Activated T-cell treated with anti-CD3 and anti-CD28 coated beads, Interleukin-2, amount 50 U/mL, for 4 hours (primary cell): ENCODE results near the gene LCA5. TPM values are rescaled to one million over a fixed set of nuclear protein-coding genes. Genes with fewer than 3 reads are reported as not detected.
"Not testable (repeated sequence)": the region's sequence is repeated elsewhere in the genome, so short reads cannot be mapped to it uniquely, and the experiment has no call there.

Experiments
- ATAC-seq, 2 donors: fragments of 200-7000 bp; cut with Tn5 transposase; one replicate each; pipeline ENCODE4 v1.10.0; 2021
- DNase-seq: peaks from one replicate; pipeline ENCODE4 v3.0.0-alpha.2; 2020
- H3K27me3 Mint-ChIP-seq: one replicate; pipeline ENCODE4 v1.8.0; 2021; ENCODE audit warnings: low read depth, mixed read lengths
- H3K36me3 Mint-ChIP-seq: one replicate; pipeline ENCODE4 v1.8.0; 2022; ENCODE audit warnings: mixed read lengths; ENCODE audit not compliant: insufficient read depth
- H3K4me1 Mint-ChIP-seq: one replicate; pipeline ENCODE4 v1.8.0; 2021; ENCODE audit warnings: low read depth, mixed read lengths
- H3K4me3 Mint-ChIP-seq: one replicate; pipeline ENCODE4 v1.8.0; 2021; ENCODE audit warnings: mild to moderate bottlenecking, moderate library complexity, mixed read lengths
- H3K9me3 Mint-ChIP-seq: one replicate; pipeline ENCODE4 v1.8.0; 2021; ENCODE audit warnings: mixed read lengths
- total RNA-seq, 3 donors: library from RNA; stranded (reverse); gene quantifications; one replicate each; pipeline ENCODE4 v1.2.1, GENCODE V29; 2021

Gene LCA5
- total RNA-seq, 3 donors from 2014 or later = 0.11 to 0.21 (median 0.18) TPM

DNA sequence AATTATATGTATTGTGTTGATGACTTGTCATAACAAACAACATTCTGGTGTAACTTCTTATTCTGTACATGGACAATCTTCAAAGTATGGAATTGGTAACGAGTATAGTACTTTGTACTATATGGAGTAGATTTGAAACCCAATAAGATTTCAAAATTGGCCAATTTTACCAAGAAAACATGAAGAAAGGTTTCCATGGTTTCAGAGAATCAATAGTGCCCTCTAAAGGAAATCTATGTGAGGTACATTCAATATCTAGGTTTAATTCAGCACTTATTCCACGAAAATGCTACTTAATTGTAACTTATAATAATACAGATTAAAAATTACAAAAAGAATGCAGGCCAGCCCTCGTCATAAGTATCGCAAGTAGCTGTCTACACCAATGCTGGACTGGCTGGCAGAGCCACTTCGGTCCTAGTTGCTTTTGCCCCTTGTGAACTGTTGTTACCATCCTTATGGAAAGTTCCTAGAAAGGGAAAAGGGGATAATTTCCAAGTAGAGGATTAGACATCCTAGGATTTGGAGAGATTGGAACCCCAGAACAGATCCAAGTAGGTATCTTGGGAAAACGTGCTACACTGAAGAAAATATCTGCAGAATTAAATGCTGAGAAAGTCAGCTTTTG lies 70.9 kb downstream of the LCA5 start:
- no peak overlapping the region for H3K4me3 Mint-ChIP-seq
- no peaks in the 10 kb centered on the region for H3K36me3 Mint-ChIP-seq
- no peaks in the 10 kb centered on the region for H3K9me3 Mint-ChIP-seq
- H3K27me3 Mint-ChIP-seq = peaks cover 12% of the 10 kb centered on the region
- ATAC-seq = no peak
- H3K4me1 Mint-ChIP-seq = no peaks in the 10 kb centered on the region
- DNase-seq = no peak

DNA sequence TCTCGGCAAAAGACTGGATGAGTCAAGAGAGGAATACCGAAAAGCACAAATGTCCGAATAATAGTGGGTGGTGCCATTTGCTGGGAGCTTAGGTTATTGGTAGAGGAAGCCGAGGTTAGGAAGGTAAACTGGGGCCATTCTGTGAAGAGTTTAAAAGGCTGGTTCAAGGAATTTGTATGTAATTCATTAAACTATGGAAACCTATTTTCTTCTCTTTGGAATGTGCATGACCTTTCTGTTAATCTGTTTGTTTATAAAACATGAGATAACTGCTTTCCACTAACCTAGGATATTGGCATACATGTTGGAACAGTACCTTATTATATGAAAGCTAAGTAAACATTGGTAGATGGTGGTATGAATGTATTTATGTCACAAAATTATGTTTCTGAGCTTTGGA lies 71.8 kb downstream of the LCA5 start:
- H3K4me1 Mint-ChIP-seq = no peaks in the 10 kb centered on the region
- H3K4me3 Mint-ChIP-seq = no peak overlapping the region
- ATAC-seq (no peak), DNase-seq (no peak)
- peaks cover 19% of the 10 kb centered on the region for H3K27me3 Mint-ChIP-seq
- no peaks in the 10 kb centered on the region for H3K36me3 Mint-ChIP-seq
- no peaks in the 10 kb centered on the region for H3K9me3 Mint-ChIP-seq

DNA sequence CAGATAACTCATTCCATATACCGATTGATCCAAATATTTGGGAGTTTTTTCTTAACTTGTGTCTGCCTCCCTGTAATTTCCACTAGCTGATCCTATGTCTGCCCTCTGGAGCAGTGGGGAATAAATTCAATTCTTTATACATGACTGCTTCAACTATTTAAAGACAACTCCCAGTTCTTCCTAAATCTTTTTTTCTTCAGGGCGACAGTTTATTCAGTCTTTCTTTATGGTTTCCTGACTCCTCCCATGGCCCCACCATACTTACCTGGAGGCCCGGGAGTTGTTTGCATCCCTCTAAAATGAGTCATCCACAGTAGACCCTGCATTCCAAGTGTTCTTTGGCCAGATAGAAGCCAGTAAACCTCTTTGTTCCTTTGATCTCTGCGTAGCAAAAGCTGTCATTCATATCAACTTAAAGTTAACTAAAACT lies 73.6 kb downstream of the LCA5 start:
- ATAC-seq (no peak), DNase-seq (no peak)
- Mint-ChIP-seq H3K4me3 (no peak overlapping the region), H3K27me3 (peaks cover 17% of the 10 kb centered on the region), H3K9me3 (no peaks in the 10 kb centered on the region), H3K36me3 (no peaks in the 10 kb centered on the region), H3K4me1 (no peaks in the 10 kb centered on the region)

DNA sequence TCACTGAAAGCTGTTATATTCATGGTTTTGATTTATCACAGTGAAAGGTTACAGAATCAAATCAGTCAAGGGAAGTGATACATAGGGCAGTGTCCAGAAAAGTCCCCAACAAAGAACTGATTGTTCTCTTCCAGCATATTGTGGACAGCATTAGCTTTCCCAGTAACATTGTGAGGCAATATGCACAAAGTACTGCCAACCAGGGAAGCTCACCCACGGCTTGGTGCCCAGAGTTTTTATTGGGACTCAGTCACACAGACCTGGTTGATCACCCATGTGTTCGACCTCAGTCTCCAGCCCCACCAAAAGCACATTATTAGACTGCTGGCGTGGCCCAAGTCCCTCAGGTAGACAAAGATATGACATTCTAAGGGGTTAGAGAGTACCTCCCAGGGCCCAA lies 76.0 kb downstream of the LCA5 start:
- DNase-seq = no peak
- H3K4me3 Mint-ChIP-seq = no peak overlapping the region
- no peak for ATAC-seq
- no peaks in the 10 kb centered on the region for H3K4me1 Mint-ChIP-seq
- H3K27me3 Mint-ChIP-seq = peaks cover 10% of the 10 kb centered on the region
- no peaks in the 10 kb centered on the region for H3K9me3 Mint-ChIP-seq
- H3K36me3 Mint-ChIP-seq = no peaks in the 10 kb centered on the region

DNA sequence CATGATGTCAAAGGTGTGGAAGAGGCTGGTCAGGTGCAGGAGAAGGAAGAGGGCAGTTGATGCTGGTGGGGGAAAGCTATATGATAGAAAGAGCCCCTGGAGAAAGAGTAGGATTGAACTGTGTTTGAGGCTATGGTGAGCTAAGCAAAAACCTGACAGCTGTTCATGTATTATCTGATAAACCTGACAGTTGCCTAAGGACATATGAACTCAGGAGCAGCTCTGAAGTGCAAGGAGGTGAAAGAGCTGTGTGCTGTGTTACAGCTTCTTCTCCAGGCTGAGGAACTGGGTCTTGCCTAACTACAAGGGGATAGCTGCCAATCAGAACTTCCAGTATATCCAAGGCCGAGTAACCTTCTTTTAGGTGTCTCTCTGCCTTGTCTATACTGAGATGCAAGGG lies 81.8 kb downstream of the LCA5 start:
- H3K27me3 Mint-ChIP-seq = peaks cover 2% of the 10 kb centered on the region
- no peak for ATAC-seq
- no peaks in the 10 kb centered on the region for H3K4me1 Mint-ChIP-seq
- no peaks in the 10 kb centered on the region for H3K9me3 Mint-ChIP-seq
- H3K4me3 Mint-ChIP-seq = no peak overlapping the region
- H3K36me3 Mint-ChIP-seq = no peaks in the 10 kb centered on the region
- no peak for DNase-seq

DNA sequence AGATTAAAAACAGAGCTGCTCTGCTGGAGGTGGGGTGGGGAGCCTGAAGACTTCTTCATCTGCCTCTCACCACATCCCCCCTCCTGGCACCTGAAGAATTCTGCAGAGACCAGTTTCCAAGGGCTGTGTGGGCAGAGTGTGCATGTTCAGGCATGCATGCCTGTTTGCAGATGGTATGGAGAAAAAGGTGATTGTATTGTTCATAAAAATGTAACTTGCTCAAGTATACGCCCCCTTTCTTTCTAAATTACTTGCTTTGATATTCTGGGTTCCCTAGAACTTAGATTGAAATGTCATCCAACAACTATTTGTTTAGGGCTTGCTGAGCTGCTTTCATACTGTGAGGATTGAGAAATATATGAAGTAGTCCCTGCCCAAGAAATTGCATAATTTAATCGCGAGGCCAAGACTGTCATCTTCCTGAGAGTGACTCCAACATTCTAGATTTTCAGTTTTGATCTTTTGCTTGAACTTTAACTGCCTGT lies 83.6 kb downstream of the LCA5 start:
- H3K36me3 Mint-ChIP-seq = no peaks in the 10 kb centered on the region
- DNase-seq (no peak), ATAC-seq (no peak)
- H3K9me3 Mint-ChIP-seq = no peaks in the 10 kb centered on the region
- H3K4me1 Mint-ChIP-seq = no peaks in the 10 kb centered on the region
- no peaks in the 10 kb centered on the region for H3K27me3 Mint-ChIP-seq
- no peak overlapping the region for H3K4me3 Mint-ChIP-seq

DNA sequence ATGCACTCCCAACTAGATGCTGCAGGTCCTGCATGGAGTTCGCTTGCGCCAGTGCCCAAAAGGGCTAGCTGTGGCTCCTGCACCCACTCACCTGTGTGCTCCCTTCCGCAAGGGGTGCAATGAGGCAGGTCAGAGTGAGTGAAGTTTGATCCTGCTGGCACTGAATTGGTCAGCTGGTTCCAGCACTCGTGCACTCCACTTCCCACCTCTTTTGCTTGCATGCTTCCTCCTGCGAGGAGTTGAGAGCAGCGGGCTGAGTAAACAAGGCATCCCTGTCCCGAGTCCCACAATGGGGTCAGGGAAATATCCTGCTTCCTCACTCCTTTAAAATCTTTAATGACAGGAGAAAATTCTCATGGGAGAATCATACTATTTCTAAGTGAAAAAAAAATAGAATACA lies 86.2 kb downstream of the LCA5 start:
- Mint-ChIP-seq H3K4me1 (no peaks in the 10 kb centered on the region), H3K9me3 (no peaks in the 10 kb centered on the region), H3K27me3 (no peaks in the 10 kb centered on the region), H3K4me3 (no peak overlapping the region), H3K36me3 (no peaks in the 10 kb centered on the region)
- ATAC-seq = no peak
- no peak for DNase-seq

DNA sequence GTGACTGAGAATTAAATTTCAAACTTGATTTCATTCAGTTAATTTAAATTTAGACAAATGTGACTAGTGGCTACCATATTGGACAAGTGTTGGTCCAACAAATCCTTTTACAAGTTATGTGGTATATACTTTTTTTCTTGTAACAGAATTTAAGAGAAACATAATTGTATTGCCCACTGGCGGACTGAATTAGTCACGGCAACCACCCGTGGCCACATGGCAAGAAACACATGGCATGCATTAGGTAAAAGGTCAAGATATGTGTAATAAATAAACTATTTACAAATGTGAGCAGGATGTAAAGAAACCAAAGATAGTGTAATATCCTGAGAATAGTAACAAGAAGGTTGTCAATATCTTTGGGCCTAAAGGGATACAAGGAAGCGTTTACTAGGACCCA lies 91.2 kb downstream of the LCA5 start:
- no peak for DNase-seq
- no peaks in the 10 kb centered on the region for H3K36me3 Mint-ChIP-seq
- H3K4me3 Mint-ChIP-seq = no peak overlapping the region
- H3K27me3 Mint-ChIP-seq = no peaks in the 10 kb centered on the region
- ATAC-seq = no peak
- H3K4me1 Mint-ChIP-seq = no peaks in the 10 kb centered on the region
- H3K9me3 Mint-ChIP-seq = no peaks in the 10 kb centered on the region

DNA sequence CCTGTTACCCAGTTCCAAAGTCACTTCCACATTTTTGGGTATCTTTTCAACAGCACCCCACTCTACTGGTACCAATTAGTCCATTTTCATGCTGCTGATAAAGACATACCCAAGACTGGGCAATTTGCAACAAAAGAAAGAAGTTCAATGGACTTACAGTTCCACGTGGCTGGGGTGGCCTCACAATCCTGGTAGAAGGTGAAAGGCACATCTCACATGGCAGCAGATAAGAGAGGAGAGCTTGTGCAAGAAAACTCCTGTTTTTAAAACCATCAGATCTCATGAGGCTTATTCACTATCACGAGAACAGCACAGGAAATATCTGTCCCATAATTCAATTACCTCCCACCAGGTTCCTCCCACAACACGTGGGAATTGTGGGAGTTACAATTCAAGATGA lies 93.4 kb downstream of the LCA5 start:
- not testable (repeated sequence) for DNase-seq, H3K4me1 Mint-ChIP-seq, H3K36me3 Mint-ChIP-seq, H3K4me3 Mint-ChIP-seq, ATAC-seq, H3K9me3 Mint-ChIP-seq, H3K27me3 Mint-ChIP-seq

DNA sequence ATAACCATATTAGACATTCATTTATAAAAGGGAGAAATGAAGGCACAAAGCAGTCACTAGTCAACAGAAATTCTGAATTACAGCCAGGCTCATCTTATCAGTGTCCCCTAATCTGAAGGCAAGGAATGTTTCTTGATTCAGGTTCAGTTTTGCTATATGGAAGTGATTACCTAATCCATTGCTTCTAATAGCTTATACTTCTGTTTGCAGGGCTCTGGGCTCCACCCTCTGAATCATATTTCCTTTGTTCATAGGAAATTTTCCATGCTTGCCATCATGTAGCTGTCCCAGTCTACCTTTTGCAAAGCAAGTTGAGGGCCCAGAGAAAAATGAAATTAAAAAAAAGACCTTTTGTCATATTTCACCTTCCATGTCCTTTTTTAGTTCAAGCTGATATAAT lies 96.0 kb downstream of the LCA5 start:
- no peak overlapping the region for H3K4me3 Mint-ChIP-seq
- DNase-seq (no peak), ATAC-seq (no peak)
- H3K27me3 Mint-ChIP-seq = no peaks in the 10 kb centered on the region
- H3K4me1 Mint-ChIP-seq = no peaks in the 10 kb centered on the region
- H3K9me3 Mint-ChIP-seq = no peaks in the 10 kb centered on the region
- H3K36me3 Mint-ChIP-seq = no peaks in the 10 kb centered on the region

DNA sequence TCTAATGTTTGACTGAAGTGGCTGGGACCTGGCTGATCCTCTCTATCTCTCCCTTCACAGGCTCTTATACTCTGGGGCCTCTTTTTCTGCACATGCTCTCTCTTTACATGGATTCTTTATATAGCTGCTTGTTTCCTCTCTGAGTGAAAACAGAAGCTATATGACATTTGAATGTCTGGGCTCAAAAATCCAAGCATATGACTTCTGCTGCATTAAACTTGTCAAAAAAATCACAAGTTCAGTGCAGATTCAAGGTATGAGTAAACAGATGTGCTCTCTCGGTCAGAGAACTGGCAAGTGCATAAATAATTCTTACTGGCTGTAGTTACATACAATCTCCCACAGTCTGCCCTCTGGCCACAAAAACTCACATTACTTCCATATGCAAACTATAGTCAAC lies 96.6 kb downstream of the LCA5 start:
- DNase-seq (no peak), ATAC-seq (no peak)
- H3K9me3 Mint-ChIP-seq = no peaks in the 10 kb centered on the region
- H3K27me3 Mint-ChIP-seq = no peaks in the 10 kb centered on the region
- no peak overlapping the region for H3K4me3 Mint-ChIP-seq
- no peaks in the 10 kb centered on the region for H3K36me3 Mint-ChIP-seq
- H3K4me1 Mint-ChIP-seq = no peaks in the 10 kb centered on the region

DNA sequence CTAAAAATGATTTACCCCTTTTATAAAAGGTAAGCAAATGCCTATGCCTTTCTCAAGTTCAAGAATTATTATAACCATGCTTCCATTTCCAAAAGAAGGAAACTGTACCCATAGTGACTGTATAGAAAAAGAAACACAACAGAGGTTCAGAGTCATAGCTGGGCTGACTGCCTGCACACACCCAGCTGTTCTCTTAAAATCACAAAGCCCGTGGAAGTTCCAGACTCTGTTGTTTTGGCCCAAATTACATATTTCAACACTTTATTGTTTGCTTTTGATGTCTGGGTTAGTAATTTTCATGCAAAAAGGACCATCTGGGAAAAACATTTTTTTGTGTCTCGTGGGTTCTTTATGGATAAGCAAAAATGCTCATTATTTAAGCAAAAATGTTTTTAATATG lies 99.2 kb downstream of the LCA5 start:
- Mint-ChIP-seq H3K9me3 (no peaks in the 10 kb centered on the region), H3K36me3 (no peaks in the 10 kb centered on the region), H3K4me3 (no peak overlapping the region), H3K27me3 (no peaks in the 10 kb centered on the region), H3K4me1 (no peaks in the 10 kb centered on the region)
- ATAC-seq (no peak), DNase-seq (no peak)

DNA sequence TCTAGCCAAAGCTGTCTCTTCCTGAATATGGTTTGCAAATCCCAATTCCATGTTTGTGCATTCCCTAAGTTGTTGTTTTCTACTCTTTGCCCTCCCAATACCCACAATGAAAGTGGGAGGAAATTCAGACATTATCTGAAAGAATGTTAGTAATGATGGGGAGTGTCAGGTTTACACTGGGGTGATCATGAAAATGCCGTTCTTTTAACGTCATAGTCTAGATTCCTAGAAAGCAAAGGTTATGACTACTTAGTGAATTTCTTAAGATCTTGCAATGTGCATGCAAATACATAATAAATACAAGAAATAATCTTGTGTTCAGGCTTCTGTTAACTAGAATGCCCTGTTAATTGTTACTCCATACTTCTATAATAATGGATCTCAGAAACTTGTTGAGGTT lies 101.0 kb downstream of the LCA5 start:
- no peak for ATAC-seq
- Mint-ChIP-seq H3K4me3 (no peak overlapping the region), H3K4me1 (no peaks in the 10 kb centered on the region), H3K27me3 (no peaks in the 10 kb centered on the region), H3K36me3 (no peaks in the 10 kb centered on the region), H3K9me3 (no peaks in the 10 kb centered on the region)
- no peak for DNase-seq

DNA sequence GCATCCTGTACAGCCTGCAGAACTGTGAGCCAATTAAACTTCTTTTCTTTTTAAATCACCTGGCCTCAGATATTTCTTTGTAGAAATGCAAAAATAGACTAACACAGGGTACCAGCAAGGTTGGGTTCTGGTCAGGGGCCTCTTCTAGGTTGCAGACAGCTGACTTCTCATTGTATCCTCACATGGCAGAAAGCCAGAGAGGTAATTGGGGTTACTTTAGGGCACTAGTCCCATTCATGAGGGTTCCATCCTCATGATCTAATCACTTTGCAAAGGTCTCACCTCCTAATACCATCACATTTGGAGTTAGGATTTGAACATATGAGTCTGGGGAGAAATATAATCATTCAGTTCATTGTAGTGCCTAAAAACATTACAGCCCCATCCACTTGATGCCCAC lies 101.5 kb downstream of the LCA5 start:
- DNase-seq (no peak), ATAC-seq (no peak)
- Mint-ChIP-seq H3K4me3 (no peak overlapping the region), H3K36me3 (no peaks in the 10 kb centered on the region), H3K9me3 (no peaks in the 10 kb centered on the region), H3K27me3 (no peaks in the 10 kb centered on the region), H3K4me1 (no peaks in the 10 kb centered on the region)
